Psoas muscle (tissue), 8 donors: ENCODE results near the gene ARHGEF26. TPM values are rescaled to one million over a fixed set of nuclear protein-coding genes. Genes with fewer than 3 reads are reported as not detected.

Source experiments
- ATAC-seq, 4 donors: fragments of 200-7000 bp; cut with Tn5 transposase; one replicate each; pipeline ENCODE4 v1.9.1; 2020; ENCODE audit warnings: moderate library complexity in 3 of 4, mild to moderate bottlenecking in 2 of 4
- DNase-seq, 2 donors: peaks; one replicate each; pipeline ENCODE4 v3.0.0-alpha.2; 2020
- H3K27ac ChIP-seq: fragments of 200-600 bp; one replicate; pipeline ENCODE4 v1.8.0; 2022
- H3K27me3 ChIP-seq, 3 donors: fragments of 200-600 bp in 1 of 3; one replicate each; pipeline versions ENCODE4 v1.6.1 to v1.8.0; 2013 to 2022; ENCODE audit warnings: low read length in 2 of 3, mild to moderate bottlenecking in 2 of 3, moderate library complexity in 1 of 3; ENCODE audit not compliant: insufficient read depth in 3 of 3
- H3K36me3 ChIP-seq, 2 donors: fragments of 200-600 bp in 1 of 2; one replicate each; pipeline versions ENCODE4 v1.6.1 to v1.8.0; 2013 to 2022; ENCODE audit warnings: low read depth in 1 of 2, mild to moderate bottlenecking in 1 of 2, moderate library complexity in 1 of 2; ENCODE audit not compliant: insufficient read depth in 1 of 2
- H3K4me1 ChIP-seq: fragments of 200-600 bp; one replicate; pipeline ENCODE4 v1.8.0; 2022
- H3K4me3 ChIP-seq: fragments of 200-600 bp; one replicate; pipeline ENCODE4 v1.8.0; 2022; ENCODE audit warnings: mild to moderate bottlenecking
- H3K9me3 ChIP-seq: fragments of 200-600 bp; one replicate; pipeline ENCODE4 v1.8.0; 2022
- CTCF ChIP-seq: fragments of 200-600 bp; IDR thresholded peaks from one replicate; pipeline ENCODE4 v1.8.0; 2022; ENCODE audit warnings: antibody characterized with exemption
- WGBS, 3 donors: extraction: QIAGEN DNeasy Blood & Tissue Kit; methylation state at CpG; one replicate each; pipeline versions ENCODE4 v1.1.6 to v1.1.7; 2013; 5-methylcytosine and 5-hydroxymethylcytosine counted together
- intact Hi-C, 2 donors: fragments of 100-400 bp; cut with DNase I; formaldehyde crosslinking; loops; one replicate each; pipeline versions ENCODE4 v1.11.0 to v1.14.2; 2022
- polyA plus RNA-seq, 3 donors: library from polyadenylated mRNA; stranded (reverse); fragments of 200-250 nt; gene quantifications; one replicate each; pipeline ENCODE4 v1.2.3, GENCODE V29; 2013
- total RNA-seq, 4 donors: library from RNA; stranded (reverse); fragmentation: NEBNext Ultra II Directional in 2 of 4; extraction: Animal tissue kit (Norgen Biotek cat#: 25700) in 2 of 4; gene quantifications; one replicate each; pipeline versions ENCODE4 v1.2.1 to v1.2.4, GENCODE V29; 2021 to 2023
- donor health status: healthy with polysubstance abuse.
- donor health status: DM: no; HTN: no; CAD: no; lungs with moderate emphysema.
- donor health status: Bipolar disorder and iron deficiency.
- donor health status: healthy.
- donor health status: DM: yes; HTN: yes; CAD: no.
- donor health status: DM: no; HTN: no; CAD: no.
- donor health status: DM: no; HTN: no; CAD: no.
- donor health status: DM: yes; HTN: yes; CAD: no.

ARHGEF26 gene
- total and polyA plus RNA-seq, 7 donors, result 0.35 to 1.8 (median 0.42) TPM

- Histone ChIP-seq H3K27ac (no peak overlapping the region), H3K27me3 (no peaks in the 10 kb centered on the region), H3K9me3 (no peaks in the 10 kb centered on the region), H3K4me1 (no peaks in the 10 kb centered on the region), H3K36me3 (no peaks in the 10 kb centered on the region), H3K4me3 (no peak overlapping the region)
- TF ChIP-seq CTCF, result no peak
- 90 to 93% (median 92%) methylated on average over 3 of the region's 3 CpGs for WGBS, 3 donors
- DNase-seq (no peak), ATAC-seq (no peak)
- intact Hi-C loops, result no loop called here
Observed at GRCh38 chr3:154139996-154140436, 18.8 kb downstream of the ARHGEF26 start.

GRCh38 chr3:154142608-154143007, 21.4 kb downstream of the ARHGEF26 start:
- H3K36me3 ChIP-seq, result no peaks in the 10 kb centered on the region
- no peaks in the 10 kb centered on the region for H3K27me3 ChIP-seq
- ATAC-seq (no peak), DNase-seq (no peak)
- no peaks in the 10 kb centered on the region for H3K4me1 ChIP-seq
- no peak for TF ChIP-seq CTCF
- H3K27ac ChIP-seq, result no peak overlapping the region
- H3K9me3 ChIP-seq, result no peaks in the 10 kb centered on the region
- intact Hi-C loops, result no loop called here
- 96 to 98% (median 98%) methylated on average over 2 of the region's 2 CpGs for WGBS, 3 donors
- H3K4me3 ChIP-seq, result no peak overlapping the region

GRCh38 chr3:154143873-154144272, 22.7 kb downstream of the ARHGEF26 start:
- no peak for ATAC-seq
- no peak overlapping the region for H3K27ac ChIP-seq
- WGBS, 3 donors, result 82 to 90% (median 84%) methylated on average over 2 of the region's 2 CpGs
- TF ChIP-seq CTCF, result no peak
- no peaks in the 10 kb centered on the region for H3K36me3 ChIP-seq
- no peaks in the 10 kb centered on the region for H3K9me3 ChIP-seq
- intact Hi-C loops, result no loop called here
- H3K4me3 ChIP-seq, result no peak overlapping the region
- H3K4me1 ChIP-seq, result no peaks in the 10 kb centered on the region
- no peaks in the 10 kb centered on the region for H3K27me3 ChIP-seq
- DNase-seq, result no peak

GRCh38 chr3:154144825-154145465, 23.8 kb downstream of the ARHGEF26 start:
- no peaks in the 10 kb centered on the region for H3K4me1 ChIP-seq
- no peak overlapping the region for H3K27ac ChIP-seq
- ATAC-seq (no peak), DNase-seq (no peak)
- 63 to 88% (median 81%) methylated on average over 1 of the region's 1 CpG for WGBS, 3 donors
- no peak overlapping the region for H3K4me3 ChIP-seq
- no peaks in the 10 kb centered on the region for H3K36me3 ChIP-seq
- no peaks in the 10 kb centered on the region for H3K9me3 ChIP-seq
- no peak for TF ChIP-seq CTCF
- no peaks in the 10 kb centered on the region for H3K27me3 ChIP-seq
- intact Hi-C loops, result no loop called here

- no peaks in the 10 kb centered on the region for H3K4me1 ChIP-seq
- TF ChIP-seq CTCF, result no peak
- no peak overlapping the region for H3K27ac ChIP-seq
- no peak overlapping the region for H3K4me3 ChIP-seq
- ATAC-seq (no peak), DNase-seq (no peak)
- 71 to 73% (median 72%) methylated on average over 1 of the region's 1 CpG for WGBS, 3 donors
- no peaks in the 10 kb centered on the region for H3K36me3 ChIP-seq
- no peaks in the 10 kb centered on the region for H3K9me3 ChIP-seq
- no peaks in the 10 kb centered on the region for H3K27me3 ChIP-seq
- intact Hi-C loops, result no loop called here
Observed at GRCh38 chr3:154148541-154148940, 27.4 kb downstream of the ARHGEF26 start.
